Muscle of leg (tissue), 11 donors: Measurements from ENCODE around the gene PRR14. TPM values are rescaled to one million over a fixed set of nuclear protein-coding genes. Genes with fewer than 3 reads are reported as not detected.

Experiments used
- DNase-seq: peaks from one replicate; pipeline ENCODE4 v3.0.0; 2013
- H3K27ac ChIP-seq: one replicate; pipeline ENCODE4 v1.5.1; 2013; ENCODE audit warnings: mild to moderate bottlenecking, low read length, control low read depth
- H3K27me3 ChIP-seq: one replicate; pipeline ENCODE4 v1.6.1; 2013; ENCODE audit warnings: low read length; ENCODE audit not compliant: control insufficient read depth, insufficient read depth
- H3K36me3 ChIP-seq: one replicate; pipeline ENCODE4 v1.6.1; 2013; ENCODE audit warnings: low read length; ENCODE audit not compliant: control insufficient read depth, insufficient read depth
- H3K4me1 ChIP-seq: one replicate; pipeline ENCODE4 v1.6.1; 2013; ENCODE audit warnings: low read length; ENCODE audit not compliant: control insufficient read depth, insufficient read depth
- H3K4me3 ChIP-seq: one replicate; pipeline ENCODE4 v1.5.1; 2013; ENCODE audit warnings: low read length, control low read depth
- H3K9me3 ChIP-seq: replicated peaks from 2 replicates; pipeline ENCODE4 v1.6.1; 2013; ENCODE audit warnings: low read depth, low read length; ENCODE audit not compliant: control insufficient read depth
- WGBS: methylation state at CpG from one replicate; pipeline ENCODE4 v1.1.5; 2013; ENCODE audit warnings: missing lambda C conversion rate; ENCODE audit not compliant: insufficient coverage; 5-methylcytosine and 5-hydroxymethylcytosine counted together
- polyA plus RNA-seq, 8 donors: library from polyadenylated mRNA; unstranded; fragments of 120-200 nt; gene quantifications; one replicate each; pipeline versions ENCODE4 v1.2.1 to v1.2.3, GENCODE V29; 2013; ENCODE audit warnings: inconsistent platforms in 1 of 8, low replicate concordance in 1 of 8; ENCODE audit not compliant: insufficient read length in 8 of 8, insufficient read depth in 1 of 8
- total RNA-seq: library from RNA; stranded (reverse); fragments of 120-200 nt; gene quantifications from one replicate; pipeline ENCODE4 v1.2.4, GENCODE V29; 2013

Gene PRR14
- total and polyA plus RNA-seq, 9 donors = 9.3 to 24.9 (median 21.7) TPM

- peaks cover 10% of the 10 kb centered on the region for H3K4me1 ChIP-seq
- H3K36me3 ChIP-seq = peaks cover 33% of the 10 kb centered on the region
- H3K4me3 ChIP-seq = peak within 1 kb of the TSS; percentile 83
- DNase-seq = peak; percentile 99
- H3K27ac ChIP-seq = peak within 1 kb of the TSS; percentile 92
- H3K27me3 ChIP-seq = no peaks in the 10 kb centered on the region
- under 1% methylated on average over 56 of the region's 63 CpGs for WGBS
- H3K9me3 ChIP-seq = no peaks in the 10 kb centered on the region
These were observed 40.6 kb upstream of the PRR14 start, which contains the start of gene ZNF689 for GRCh38 chr16:30609926-30610839. Gene ZNF689, minus strand, starts transcription at chr16:30610389. Its CDS starts 348 bp downstream, at chr16:30610041.

- no peak for DNase-seq
- H3K27ac ChIP-seq = no peak overlapping the region
- no peaks in the 10 kb centered on the region for H3K36me3 ChIP-seq
- WGBS = 23% methylated on average over 10 of the region's 12 CpGs
- H3K4me3 ChIP-seq = no peak overlapping the region
- no peaks in the 10 kb centered on the region for H3K9me3 ChIP-seq
- H3K27me3 ChIP-seq = no peaks in the 10 kb centered on the region
- H3K4me1 ChIP-seq = peaks cover 2% of the 10 kb centered on the region
These were observed 35.2 kb upstream of the PRR14 start for GRCh38 chr16:30615358-30616091.

DNA sequence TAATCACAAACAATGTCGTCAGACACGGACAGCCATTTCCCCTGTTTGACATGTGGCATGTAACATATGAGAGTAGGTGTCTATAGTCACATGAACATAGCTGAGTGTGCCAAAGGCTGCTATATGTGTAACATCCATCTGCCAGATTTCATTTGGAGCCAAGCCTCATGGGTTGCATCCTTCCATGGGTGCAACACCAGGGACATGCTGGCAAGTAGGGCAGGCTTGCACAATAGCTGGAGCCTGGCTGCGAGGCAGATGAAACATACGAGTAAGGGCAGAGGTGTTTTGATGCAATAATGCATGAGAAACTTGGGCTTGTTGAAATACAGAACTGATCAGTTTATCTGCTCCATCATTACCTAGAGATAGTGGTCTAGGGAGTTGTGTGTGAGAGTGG lies 31.6 kb upstream of the PRR14 start:
- Histone ChIP-seq H3K4me3 (no peak overlapping the region), H3K27me3 (peaks cover 2% of the 10 kb centered on the region), H3K36me3 (no peaks in the 10 kb centered on the region), H3K27ac (no peak overlapping the region), H3K4me1 (peaks cover 2% of the 10 kb centered on the region), H3K9me3 (no peaks in the 10 kb centered on the region)
- 92% methylated on average over 2 of the region's 4 CpGs for WGBS
- no peak for DNase-seq

GRCh38 chr16:30619638-30620037 lies 31.1 kb upstream of the PRR14 start:
- H3K27ac ChIP-seq = no peak overlapping the region
- H3K9me3 ChIP-seq = no peaks in the 10 kb centered on the region
- no peak overlapping the region for H3K4me3 ChIP-seq
- peaks cover 2% of the 10 kb centered on the region for H3K27me3 ChIP-seq
- 85% methylated on average over 3 of the region's 5 CpGs for WGBS
- no peak for DNase-seq
- no peaks in the 10 kb centered on the region for H3K36me3 ChIP-seq
- H3K4me1 ChIP-seq = peaks cover 2% of the 10 kb centered on the region

GRCh38 chr16:30620169-30620568 lies 30.6 kb upstream of the PRR14 start:
- H3K4me1 ChIP-seq = peaks cover 2% of the 10 kb centered on the region
- H3K9me3 ChIP-seq = no peaks in the 10 kb centered on the region
- H3K4me3 ChIP-seq = no peak overlapping the region
- no peak overlapping the region for H3K27ac ChIP-seq
- DNase-seq = no peak
- WGBS = no CpG with 5 or more reads among the region's 3 CpGs
- peaks cover 2% of the 10 kb centered on the region for H3K27me3 ChIP-seq
- H3K36me3 ChIP-seq = no peaks in the 10 kb centered on the region

DNA sequence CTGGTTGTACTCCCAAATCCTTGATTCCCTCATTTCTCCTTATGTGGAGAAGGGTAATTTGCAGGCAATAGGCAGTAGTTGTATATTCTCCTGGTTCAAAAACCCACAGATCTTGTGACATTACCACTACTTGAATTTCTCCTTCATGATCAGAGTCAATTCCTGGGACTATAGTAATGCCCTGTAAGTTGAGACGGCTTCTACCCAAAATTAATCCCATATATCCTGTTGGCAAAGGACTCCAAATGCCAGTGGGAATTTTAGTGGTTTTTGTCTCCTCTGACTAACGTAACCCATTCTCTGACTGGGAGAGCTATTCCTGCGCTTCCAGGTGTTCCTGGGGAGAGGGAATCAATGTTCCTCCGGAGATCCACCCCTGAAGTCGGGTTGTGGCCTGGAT lies 29.0 kb upstream of the PRR14 start:
- WGBS = no CpG with 5 or more reads among the region's 5 CpGs
- Histone ChIP-seq H3K9me3 (no peaks in the 10 kb centered on the region), H3K4me1 (no peaks in the 10 kb centered on the region), H3K27ac (no peak overlapping the region), H3K27me3 (peaks cover 2% of the 10 kb centered on the region), H3K4me3 (no peak overlapping the region), H3K36me3 (no peaks in the 10 kb centered on the region)
- DNase-seq = no peak

GRCh38 chr16:30622455-30623032 lies 28.2 kb upstream of the PRR14 start:
- Histone ChIP-seq H3K4me1 (no peaks in the 10 kb centered on the region), H3K4me3 (no peak overlapping the region), H3K27me3 (peaks cover 2% of the 10 kb centered on the region), H3K36me3 (no peaks in the 10 kb centered on the region), H3K27ac (no peak overlapping the region), H3K9me3 (no peaks in the 10 kb centered on the region)
- WGBS = 36% methylated on average over 5 of the region's 10 CpGs
- no peak for DNase-seq

GRCh38 chr16:30623536-30624283 lies 27.1 kb upstream of the PRR14 start:
- Histone ChIP-seq H3K27me3 (peaks cover 2% of the 10 kb centered on the region), H3K4me1 (peaks cover 2% of the 10 kb centered on the region), H3K27ac (no peak overlapping the region), H3K9me3 (no peaks in the 10 kb centered on the region), H3K4me3 (no peak overlapping the region), H3K36me3 (no peaks in the 10 kb centered on the region)
- DNase-seq = no peak
- 86% methylated on average over 9 of the region's 11 CpGs for WGBS

DNA sequence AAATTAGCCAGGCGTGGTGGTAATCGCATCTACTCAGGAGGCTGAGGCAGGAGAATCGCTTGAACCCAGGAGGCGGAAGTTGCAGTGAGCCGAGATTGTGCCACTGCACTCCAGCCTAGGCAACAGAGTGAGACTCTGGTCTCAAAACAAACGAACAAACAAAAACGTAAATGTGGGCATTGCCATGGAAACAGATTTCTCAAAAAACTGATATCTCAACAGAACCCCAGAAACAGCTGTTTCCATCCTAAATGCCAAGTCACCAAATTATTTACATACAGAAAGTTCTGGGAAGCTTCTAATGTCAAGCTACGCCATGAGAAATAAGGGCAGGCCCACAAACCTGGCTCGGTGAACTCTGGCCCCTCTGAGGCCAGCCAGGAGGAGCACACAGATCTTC lies 24.5 kb upstream of the PRR14 start:
- WGBS = 89% methylated on average over 9 of the region's 9 CpGs
- Histone ChIP-seq H3K27me3 (peaks cover 2% of the 10 kb centered on the region), H3K4me1 (peaks cover 2% of the 10 kb centered on the region), H3K9me3 (no peaks in the 10 kb centered on the region), H3K4me3 (no peak overlapping the region), H3K27ac (no peak overlapping the region), H3K36me3 (no peaks in the 10 kb centered on the region)
- DNase-seq = no peak
